Measurements from ENCODE around the gene GTF3C2. TPM values are rescaled to one million over a fixed set of nuclear protein-coding genes. Genes with fewer than 3 reads are reported as not detected.

Gene GTF3C2
- total RNA-seq, 2 experiments from 2014 or later: 76.1 to 76.6 TPM

DNA sequence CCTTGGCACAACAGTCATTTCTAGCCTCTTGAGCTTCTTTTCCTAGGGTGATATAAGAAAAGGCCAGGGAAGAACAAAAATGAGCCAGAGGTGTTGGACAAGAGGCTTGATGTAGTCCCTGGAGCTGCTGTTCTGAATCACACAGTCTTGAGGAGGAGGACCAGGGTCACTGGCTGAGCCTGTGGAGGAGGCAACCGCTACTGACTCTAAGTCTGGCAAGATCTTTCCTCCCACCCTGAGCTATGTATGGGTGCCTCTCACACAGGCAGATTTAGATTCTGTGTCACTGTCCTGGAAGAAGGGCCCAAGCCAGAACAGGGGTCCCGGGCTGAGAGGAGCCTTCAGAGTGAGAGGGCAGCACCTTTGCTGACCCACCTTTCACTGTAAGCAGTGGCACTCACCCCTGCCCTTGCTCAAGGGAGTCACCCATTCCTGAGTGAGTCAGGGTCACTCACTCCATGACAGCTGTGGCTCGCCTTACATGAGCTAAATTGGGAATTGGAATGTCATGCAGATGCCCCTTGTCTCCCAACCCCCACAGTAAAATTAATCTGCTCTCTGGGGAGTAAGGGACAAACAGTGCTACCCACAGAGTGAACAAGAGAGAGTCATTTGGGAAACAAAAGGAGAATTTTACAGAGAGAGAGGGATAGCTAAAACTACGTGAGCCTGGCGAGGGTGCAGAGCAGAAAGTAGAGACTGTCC lies 74.6 kb downstream of the GTF3C2 start, which contains the start of gene TRIM54:
TSS of gene TRIM54 (plus strand) at position 575 of the 705 bp plus-strand sequence. CDS start 303 bp downstream, outside the sequence.
- ChIA-PET CTCF (interaction anchor here (1.3 to 5.2 kb wide), 6 partner anchors 17 to 320 kb away, joined by 3 to 38 read pairs (median 6); partner anchors contain the start of gene SLC30A3), POLR2A (no interaction called here)

DNA sequence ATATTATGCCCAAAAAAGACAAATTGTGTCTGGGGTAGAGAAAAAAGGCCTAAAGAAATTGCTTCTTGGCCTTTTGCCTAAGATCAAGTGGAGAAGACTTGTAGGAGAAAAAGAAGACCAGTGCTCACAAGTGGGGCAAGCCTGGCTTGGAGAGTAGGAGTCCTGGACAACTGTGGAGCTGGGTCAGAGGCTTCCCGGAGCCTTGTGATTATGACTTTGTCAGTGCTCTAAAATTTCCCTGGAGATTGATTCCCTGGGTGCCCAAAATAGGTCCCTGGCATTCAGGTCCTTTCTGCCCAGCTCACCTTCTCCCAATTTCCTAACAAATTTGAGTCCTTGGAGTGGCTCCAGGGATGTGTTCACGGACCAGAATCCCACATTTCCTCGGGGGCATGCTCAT lies 75.1 kb downstream of the GTF3C2 start:
- ChIA-PET POLR2A (no interaction called here), CTCF (interaction anchor here (1.3 to 5.2 kb wide), 5 partner anchors 16 to 320 kb away, joined by 3 to 38 read pairs (median 6); partner anchors contain the start of gene SLC30A3)

DNA sequence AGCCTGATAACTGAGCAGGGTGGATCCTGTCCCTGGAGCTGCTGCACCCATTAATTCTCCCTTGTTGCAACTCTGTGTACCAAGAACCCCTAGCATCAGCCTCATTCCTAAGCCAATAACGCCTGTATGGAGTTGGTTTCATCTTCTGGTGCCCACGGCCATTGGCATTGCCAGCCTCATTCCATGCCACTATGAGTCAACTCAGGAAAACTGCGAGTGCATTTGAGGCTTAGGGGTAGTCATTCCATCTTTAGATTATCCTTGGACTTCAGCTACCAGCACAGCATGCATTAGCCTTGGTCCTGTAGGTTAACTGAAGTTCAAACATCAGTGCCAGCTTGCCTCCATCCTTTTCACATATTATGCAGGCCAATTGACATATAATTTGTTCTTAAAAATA lies 75.7 kb downstream of the GTF3C2 start:
- ChIA-PET CTCF (interaction anchor here (1.0 to 5.2 kb wide), 8 partner anchors 11 to 319 kb away, joined by 3 to 38 read pairs (median 6); partner anchors contain the start of gene SLC30A3), POLR2A (no interaction called here)

- ChIA-PET CTCF (interaction anchor here (0.7 kb wide), 2 partner anchors 55 to 251 kb away, joined by 3 read pairs; no protein-coding TSS in a partner anchor), POLR2A (no interaction called here)
These were observed 78.6 kb downstream of the GTF3C2 start for GRCh38 chr2:27278010-27278409.

Other genes starting within 250 kb of the GTF3C2 start
- 1 to 10 TPM; 4.7 to 7.0 TPM for gene CGREF1, start 237.6 kb downstream of the GTF3C2 start, total RNA-seq
- gene ABHD1, start 232.9 kb downstream of the GTF3C2 start, total RNA-seq: under 1 TPM; 0.34 to 0.40 TPM
- gene PREB, start 222.1 kb downstream of the GTF3C2 start, total RNA-seq: 10 to 100 TPM; 72.0 to 77.0 TPM
- not detected for gene PRR30, start 217.4 kb downstream of the GTF3C2 start, total RNA-seq
- not detected for gene TCF23, start 207.8 kb downstream of the GTF3C2 start, total RNA-seq
- 10 to 100 TPM; 95.3 to 96.0 TPM for gene ATRAID, start 144.7 kb downstream of the GTF3C2 start, total RNA-seq
- 10 to 100 TPM; 91.3 to 94.1 TPM for gene SLC5A6, start 144.5 kb downstream of the GTF3C2 start, total RNA-seq
- 100 to 1,000 TPM; 156 to 158 TPM for gene CAD, start 139.4 kb downstream of the GTF3C2 start, total RNA-seq
- gene SLC30A3, start 93.7 kb downstream of the GTF3C2 start, total RNA-seq: under 1 TPM; 0.23 to 0.59 TPM
- gene DNAJC5G, start 81.3 kb downstream of the GTF3C2 start, total RNA-seq: not detected
- under 1 TPM; 0.15 to 0.30 TPM for gene TRIM54, start 74.3 kb downstream of the GTF3C2 start, total RNA-seq
- 1 to 10 TPM; 1.0 to 1.1 TPM for gene UCN, start 48.3 kb downstream of the GTF3C2 start, total RNA-seq
- 10 to 100 TPM; 89.3 to 92.8 TPM for gene MPV17, start 33.7 kb downstream of the GTF3C2 start, total RNA-seq
- gene EIF2B4, start 13.6 kb upstream of the GTF3C2 start, total RNA-seq: 10 to 100 TPM; 43.6 to 46.6 TPM
- gene SNX17, start 13.9 kb upstream of the GTF3C2 start, total RNA-seq: 100 to 1,000 TPM; 111 to 112 TPM
- 1 to 10 TPM; 8.2 to 9.5 TPM for gene ZNF513, start 24.0 kb upstream of the GTF3C2 start, total RNA-seq
- gene PPM1G, start 52.8 kb upstream of the GTF3C2 start, total RNA-seq: 100 to 1,000 TPM; 179 to 181 TPM
- gene NRBP1, start 71.9 kb upstream of the GTF3C2 start, total RNA-seq: 10 to 100 TPM; 65.0 to 71.2 TPM
- gene KRTCAP3, start 85.6 kb upstream of the GTF3C2 start, total RNA-seq: 1 to 10 TPM; 3.9 to 4.6 TPM
- gene IFT172, start 133.0 kb upstream of the GTF3C2 start, total RNA-seq: 10 to 100 TPM; 12.1 to 13.9 TPM
- not detected for gene FNDC4, start 138.4 kb upstream of the GTF3C2 start, total RNA-seq
- gene GCKR, start 140.1 kb upstream of the GTF3C2 start, total RNA-seq: not detected
- gene ZNF512, start 226.3 kb upstream of the GTF3C2 start, total RNA-seq: 10 to 100 TPM; 22.4 to 23.3 TPM

Measured in activated CD8-positive, alpha-beta memory T cell treated with anti-CD3 and anti-CD28 coated beads for 36 hours (primary cell).